ENCODE measurements around the gene MRPS10.
"Not testable (repeated sequence)": the region's sequence is repeated elsewhere in the genome, so short reads cannot be mapped to it uniquely, and the experiment has no call there.

Gene MRPS10

DNA sequence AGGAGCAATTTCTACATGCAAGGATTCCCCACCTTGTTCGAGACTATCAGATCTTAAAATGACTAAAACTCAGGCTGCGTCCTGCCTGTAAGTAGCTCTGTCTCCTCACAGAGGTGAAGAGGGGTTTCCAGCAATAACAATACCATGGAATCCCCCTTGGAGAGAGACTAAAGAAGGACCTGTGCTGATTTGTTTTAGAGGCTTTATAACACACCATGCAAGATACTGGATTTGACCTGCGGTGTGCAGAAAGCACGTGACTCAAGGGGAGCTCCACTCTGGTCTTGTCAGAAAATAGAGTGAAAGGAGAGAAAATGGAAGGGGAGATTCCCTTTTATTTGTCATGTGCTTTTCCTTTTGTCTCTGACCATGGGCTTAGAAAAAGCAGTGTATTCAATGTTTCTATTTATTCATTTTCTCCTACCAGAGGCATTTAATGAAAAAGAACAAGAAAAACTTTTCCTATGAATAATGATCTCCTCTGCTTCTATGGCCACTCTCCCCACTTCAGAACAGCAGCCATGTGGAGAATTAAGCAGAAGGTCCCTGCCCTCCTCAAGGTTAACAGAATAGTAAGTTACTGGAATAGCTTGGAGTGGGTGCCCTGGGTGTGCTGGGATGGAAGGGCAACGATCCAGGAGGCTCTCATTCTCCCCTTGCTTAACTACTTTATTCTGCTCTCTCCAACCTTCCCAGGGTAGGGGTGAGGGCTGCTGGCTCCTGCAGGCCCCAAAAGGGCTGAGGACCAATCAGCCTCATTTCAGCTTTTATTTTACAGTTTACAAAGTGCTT lies 19.2 kb upstream of the MRPS10 start:
- no peak for DNase-seq

DNA sequence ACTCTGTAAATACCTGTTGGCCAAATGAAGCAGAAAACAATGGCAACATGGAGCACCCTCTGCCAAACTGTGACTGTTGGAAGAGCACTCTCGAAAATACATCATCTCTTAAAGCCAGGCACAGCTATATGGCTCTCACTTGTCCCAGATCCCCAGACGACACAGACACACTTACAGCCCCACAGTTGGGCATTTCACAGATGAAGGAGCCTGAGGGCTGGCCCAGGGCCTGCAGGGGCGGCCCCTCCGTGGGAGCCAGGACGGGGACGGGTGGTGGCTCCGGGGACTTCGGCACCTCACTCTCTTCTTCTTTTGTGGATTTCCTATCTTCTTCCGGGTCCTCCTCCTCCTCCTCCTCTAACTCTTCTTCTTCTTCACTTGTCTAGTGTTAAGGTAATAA lies 18.4 kb upstream of the MRPS10 start:
- DNase-seq = no peak

DNA sequence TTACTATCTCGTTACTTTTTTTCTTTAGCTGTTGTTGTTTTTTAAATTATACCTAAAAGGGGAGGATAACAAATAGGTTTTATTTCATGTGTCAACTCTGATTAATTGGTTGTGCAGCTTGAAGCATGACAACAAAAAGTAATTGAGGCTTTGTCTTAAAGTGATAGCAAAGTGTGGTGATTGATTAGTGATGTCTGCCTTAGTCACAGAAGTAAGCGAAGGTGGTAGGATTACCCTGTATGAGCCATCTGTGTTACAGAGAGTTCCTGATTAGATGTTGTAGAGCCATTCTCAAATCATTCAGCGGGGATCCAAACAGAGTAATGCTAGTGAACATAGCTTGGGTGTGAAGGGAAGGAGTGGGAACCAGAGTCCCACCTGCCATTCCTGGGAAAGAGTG lies 14.4 kb upstream of the MRPS10 start:
- no peak for DNase-seq

DNA sequence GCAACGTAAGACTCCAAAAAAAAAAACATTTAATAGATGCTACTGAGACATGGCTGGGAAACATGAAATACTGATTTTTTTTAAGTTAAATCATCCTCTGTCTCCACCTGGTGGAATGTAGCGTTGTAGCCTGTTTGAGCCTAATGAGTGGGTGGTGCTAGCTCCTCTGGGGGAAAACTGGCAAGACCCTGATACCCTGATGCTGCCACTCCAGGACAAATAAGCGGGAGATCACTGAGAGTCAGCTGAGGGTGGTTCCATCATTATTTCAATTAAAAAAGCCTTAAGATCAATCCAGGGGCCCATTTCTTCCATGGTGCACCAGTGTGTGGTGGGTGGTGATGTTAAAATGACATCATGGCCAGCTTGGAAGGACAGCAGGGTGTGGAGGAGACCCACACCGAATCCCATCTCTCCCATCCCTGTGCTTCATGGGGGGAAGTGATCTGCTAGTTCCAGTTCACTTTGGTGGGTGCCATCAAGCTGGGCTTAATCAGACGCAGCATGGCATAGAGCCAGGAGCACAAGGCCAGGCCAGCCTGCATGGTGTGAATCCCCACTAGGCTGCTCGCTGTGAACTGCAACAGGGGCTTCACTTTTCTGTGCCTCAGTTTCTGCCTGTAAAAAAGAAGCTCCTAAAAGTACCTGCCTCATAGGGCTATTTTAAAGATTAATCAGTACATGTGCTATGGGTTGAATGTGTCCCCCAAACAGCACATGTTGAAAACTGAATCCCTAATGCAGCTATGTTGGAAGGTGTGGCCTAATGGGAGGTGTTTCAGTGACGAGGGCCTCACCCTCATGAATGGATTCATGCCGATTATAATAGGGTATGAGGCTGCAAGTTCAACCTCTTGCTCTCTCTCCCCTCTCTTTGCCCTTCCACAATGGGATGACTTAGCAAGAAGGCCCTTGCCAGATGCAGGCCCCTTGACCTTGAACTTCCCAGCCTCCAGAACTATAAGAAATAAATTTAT lies 13.0 kb upstream of the MRPS10 start:
- no peak for DNase-seq

DNA sequence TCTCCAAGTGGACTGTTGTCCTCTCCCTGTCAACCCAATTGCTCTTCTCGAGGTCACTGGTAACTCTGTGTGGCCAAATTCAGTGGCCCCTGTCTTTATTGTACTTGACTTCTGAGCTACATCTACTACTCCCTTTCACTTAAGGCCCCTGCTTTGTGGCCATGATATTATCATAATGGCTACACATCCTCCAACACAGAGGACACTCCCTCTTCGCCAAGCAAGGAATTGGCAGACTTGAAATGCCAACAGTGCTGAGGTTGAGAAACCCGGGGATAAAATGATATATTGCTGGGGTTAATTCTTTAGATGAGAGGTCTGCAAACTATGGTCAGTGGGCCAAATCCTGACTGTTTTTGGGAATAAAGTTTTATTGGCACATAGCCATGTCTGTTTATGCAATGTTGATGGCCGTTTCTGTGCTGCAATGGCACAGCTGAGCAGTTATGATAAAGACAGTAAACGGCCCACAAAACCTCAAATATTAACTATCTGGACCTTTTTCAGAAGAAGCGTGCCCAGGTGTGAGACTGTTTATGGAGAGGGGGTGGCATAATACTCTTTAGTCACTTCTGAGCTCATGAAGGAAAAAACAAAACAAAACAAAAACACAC lies 12.0 kb upstream of the MRPS10 start:
- no peak for DNase-seq

DNA sequence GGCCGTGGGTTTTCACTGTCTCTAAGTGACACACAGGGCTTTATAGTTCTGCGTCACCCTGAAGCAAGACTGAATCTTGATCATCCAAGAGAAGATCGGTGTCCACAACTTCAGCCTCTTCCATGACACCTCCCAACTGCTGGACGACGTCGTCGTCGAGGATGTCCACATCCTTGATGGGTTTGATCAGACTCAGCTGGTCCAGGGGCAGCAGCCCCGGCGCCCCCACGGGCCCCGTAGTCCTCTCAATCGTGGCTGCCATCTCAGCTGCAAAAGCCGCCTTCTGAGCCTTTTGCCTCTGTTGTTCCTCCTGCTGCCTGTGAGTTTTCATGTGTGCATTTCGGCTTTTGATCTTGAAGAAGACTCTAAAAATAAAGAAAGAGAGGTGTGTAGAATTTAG lies 10.6 kb upstream of the MRPS10 start:
- DNase-seq = no peak

DNA sequence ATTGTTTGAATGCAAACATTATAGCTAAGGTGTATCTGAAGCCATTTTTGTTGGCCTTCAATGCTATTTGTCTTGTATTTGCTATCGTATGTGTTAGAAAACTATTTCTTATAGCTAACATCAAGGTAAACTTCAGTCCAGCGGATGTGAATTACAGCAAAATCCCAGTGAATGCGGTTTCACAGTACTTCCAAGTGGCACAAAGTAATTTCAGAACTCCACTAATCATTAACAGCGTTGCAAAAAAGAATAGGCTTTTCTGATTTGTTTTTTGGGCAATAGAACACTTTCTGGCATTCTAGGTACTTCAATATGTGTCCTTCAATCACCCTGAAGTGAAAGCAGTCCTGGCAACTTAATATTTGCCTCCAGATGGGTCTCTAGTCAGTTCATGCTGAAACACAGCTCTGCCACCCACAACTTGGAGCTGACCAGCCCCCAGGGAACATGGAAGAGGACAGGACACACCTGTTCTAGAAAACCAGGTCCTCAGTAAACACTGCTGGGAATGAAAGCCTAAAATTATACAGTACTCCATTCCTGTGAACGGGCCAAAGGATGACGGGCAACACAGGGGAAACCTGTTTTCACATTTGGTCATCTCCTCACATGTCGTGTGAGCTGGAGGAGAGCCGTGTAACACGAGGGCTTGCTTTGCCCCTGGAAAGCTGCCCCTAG lies 9.7 kb upstream of the MRPS10 start:
- no peak for DNase-seq

DNA sequence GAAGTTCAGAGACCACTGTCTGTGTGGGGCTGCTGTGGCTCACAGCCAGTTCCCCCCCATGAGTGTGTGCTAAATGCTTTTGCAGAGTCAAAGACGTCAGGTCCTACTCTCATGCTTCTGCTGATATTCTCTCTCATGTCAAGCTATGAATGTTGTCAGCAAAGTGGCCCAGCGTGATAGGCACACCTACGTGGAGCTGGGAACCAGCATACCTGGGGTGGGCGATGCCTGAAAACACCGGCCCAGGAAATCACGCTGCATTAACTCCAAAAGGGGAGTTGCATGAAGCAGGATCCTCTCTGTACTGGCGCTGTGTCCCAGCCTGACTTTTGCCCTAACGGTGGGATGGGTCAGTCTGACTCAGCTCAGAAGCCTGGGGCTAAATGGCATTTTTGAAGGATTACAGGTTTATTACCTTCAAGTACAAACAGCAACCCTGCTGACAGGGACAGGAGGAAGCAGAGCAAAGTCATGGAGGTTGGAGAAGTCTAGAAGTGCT lies 9.0 kb upstream of the MRPS10 start:
- DNase-seq = no peak

DNA sequence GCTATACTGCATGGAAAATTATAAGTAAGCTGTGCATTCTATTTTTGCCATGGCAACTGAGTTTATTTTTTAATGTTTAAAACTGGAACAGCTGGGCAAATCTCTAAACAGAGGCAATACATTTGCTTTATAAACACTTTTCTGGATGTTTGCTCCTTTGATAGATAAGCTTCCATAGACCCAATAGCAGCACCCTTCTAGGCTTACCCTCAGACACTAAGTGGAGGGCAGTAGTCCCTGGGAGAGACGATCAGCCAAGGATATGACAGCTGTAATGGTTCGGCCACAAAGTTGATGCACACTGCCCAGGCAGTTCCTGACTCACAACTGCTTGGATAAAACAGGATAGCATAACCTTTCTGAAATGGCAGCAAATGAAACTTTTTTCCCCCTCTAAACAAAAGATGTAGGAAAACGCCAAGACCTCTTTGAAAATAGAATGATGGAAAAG lies 8.5 kb upstream of the MRPS10 start:
- DNase-seq = no peak

DNA sequence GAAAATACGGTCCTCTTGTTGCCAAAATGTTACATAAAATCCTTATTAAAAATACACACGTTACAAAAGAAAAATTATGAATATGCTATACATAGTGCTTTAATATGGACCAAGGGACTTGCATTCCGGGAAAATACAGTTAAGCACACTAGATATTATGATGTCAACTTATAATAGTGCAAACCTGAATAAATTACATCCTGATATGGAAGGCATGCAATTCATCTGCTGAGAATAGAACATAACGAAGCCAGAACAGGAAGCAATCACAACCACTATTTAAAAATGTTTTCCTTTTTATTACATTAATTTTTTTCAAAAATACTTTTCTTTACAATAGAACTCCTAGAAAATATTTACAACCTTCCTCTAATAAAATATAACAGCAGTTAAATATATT lies 7.8 kb upstream of the MRPS10 start:
- DNase-seq = no peak

DNA sequence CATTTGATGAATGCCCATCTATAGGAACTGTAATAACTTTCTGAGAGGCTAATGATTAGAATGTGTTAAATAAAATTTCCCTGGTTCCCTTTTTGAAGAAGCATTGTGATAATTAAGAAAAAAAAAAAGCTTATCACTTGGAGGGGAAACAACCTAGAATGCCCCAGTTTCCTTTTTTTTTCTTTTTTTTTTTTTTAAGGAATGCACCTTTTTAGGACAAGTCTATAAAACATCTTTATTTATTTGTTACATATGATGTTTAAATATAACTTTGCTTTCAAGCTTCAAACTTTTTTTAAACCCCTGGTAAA lies 7.3 kb upstream of the MRPS10 start:
- DNase-seq = no peak

DNA sequence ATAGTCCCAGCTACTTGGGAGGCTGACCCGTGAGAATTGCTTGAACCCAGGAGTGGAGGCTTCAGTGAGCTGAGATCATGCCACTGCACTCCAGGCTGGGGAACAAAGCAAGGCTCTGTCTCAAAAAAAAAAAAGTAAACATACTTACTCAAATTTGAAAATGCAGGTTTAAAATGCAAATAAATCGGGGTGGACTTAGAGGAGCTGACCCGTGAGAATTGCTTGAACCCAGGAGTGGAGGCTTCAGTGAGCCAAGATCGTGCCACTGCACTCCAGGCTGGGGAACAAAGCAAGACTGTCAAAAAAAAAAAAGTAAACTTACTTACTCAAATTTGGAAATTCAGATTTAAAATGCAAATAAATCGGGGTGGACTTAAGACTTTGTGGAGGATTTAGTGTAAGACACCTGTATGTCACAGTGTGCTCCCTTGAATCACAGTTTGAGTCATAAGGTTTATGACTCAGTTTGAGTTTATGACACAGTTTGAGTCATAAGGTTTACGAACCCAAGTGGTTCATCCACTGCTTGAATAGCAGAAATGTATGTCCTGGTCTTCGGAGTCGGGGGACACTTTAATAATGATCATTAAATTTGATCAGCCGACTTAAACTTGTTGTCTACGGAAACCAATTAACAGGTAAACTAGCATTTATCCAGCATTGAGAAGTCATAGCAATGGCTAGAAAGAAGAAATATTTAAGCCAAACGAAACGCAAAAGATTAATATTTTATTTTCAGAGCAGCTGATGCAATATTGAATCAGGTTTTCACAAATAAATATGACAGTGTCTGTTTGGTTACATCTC lies 6.8 kb upstream of the MRPS10 start:
- DNase-seq = no peak

DNA sequence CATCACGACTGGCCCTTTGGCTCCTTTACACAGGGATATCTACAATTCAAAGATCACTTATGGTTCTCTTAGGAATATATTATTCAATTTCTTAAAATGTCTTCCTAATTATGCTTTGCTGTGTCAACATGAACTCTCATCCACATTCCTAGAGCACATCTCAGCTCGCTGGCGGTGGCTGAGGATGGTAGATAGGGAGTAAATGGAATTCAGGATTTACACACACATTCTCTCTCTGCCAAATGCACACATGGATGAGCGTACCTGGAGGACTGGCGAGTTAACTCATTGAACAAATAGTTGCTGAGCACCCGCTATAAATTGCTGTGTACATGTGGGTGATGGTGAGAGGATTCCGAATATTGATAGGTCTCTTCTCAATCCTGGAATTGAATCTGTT lies 4.8 kb upstream of the MRPS10 start:
- no peak for DNase-seq

DNA sequence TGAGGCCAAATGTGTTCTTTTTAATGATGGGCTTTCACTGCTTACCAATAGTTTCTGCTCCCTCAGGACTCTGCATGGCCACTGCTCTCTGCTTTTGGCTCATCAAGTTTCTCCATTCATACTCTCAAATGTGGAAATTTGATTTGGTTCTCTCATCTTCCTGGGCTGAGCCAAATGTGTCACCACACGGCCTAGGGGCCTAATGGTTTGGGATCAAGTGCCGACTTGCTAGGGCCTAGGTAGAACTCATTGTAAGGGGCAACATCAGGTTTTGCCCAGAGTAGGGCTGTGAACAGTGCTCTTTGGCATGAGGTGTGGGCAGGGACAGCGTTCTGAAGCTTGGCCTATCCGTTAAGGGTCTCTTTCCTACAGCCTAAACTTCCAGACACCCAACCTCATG lies 3.9 kb upstream of the MRPS10 start:
- no peak for DNase-seq

DNA sequence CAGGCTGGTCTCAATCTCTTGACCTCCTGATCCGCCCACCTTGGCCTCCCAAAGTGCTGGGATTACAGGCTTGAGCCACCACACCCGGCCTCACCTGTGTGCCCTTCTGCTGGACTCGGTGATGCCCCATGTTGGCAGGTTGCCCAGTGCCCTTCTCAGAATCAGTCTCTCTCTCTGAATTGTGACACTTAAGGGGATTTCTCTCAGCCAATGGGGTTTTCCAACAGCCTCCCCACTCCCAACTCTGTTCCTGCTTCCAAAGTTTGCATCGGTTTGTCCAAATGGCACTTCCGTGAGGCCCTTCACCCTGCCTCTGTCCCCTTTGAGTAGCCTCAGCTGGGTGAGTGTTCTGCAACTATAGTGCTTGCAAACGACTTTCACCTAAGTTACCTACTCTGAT lies 3.1 kb upstream of the MRPS10 start:
- no peak for DNase-seq

DNA sequence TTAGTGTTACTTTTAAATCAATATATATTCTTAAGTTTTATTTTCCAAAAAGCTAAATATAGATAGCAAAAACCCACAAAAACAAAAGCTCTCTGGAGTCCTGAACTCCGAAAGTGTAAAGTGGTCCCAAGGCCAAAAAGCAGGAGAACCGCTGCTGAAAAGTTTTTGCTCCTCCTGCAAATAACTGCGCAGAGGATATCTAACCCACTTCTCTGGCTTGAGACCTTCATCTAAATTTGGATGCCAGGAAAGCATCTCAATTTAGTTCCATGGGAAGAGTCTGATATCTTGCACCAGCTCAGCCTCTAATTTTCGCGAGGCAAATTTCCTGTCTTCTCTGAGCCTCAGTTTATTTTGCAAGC lies 523 bp downstream of the MRPS10 start:
- DNase-seq = no peak

DNA sequence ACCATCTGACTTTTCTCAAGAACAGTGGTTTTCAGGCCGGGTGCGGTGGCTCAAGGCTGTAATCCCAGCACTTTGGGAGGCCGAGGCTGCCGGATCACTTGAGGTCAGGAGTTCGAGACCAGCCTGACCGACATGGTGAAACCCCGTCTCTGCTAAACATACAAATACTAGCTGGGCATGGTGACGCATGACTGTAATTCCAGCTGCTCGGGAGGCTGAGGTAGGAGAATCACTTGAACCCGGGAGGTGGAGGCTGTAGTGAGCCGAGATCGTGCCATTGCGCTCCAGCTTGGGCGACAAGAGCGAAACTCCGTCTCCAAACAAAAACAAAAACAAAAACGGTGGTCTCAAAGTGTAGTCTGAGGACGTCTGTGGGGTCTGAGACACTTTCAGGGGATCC lies 1.2 kb downstream of the MRPS10 start:
- DNase-seq = not testable (repeated sequence)

DNA sequence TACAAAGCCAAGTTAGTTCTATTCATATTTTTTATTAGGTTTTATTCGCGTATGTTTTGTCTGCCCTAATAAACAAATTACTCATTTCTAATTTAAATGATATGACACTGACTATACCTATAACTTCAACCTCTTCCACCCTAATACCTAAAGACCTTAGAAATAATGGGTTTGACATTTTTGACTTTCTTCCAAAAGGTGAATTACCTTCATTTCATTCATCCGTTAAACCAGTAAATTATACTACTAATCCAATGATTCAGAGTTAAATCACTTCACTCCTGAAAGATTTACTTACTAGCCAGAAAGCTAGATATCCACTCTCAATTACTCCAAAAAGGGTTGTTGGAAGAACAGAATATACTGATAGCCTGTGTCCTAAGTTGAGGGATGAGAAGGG lies 5.2 kb downstream of the MRPS10 start:
- DNase-seq = no peak

DNA sequence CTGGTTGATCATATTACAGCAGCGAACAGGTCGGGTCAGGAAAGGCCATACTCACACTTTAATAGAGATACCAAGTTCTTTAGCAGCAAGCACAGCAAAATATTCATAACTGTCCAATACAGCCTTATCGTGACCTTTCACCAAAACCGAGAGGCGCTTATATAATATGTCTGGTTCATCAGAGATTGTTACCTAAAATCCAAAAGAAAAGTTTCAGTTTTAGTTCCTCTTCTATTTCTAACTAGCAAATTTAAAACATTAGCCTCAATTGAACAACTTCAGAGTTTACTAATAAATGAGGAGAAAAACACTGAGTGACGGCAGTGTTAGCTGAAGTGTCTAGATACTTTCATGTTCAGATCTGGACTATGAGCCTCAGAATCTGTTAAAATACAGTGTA lies 5.9 kb downstream of the MRPS10 start:
- no peak for DNase-seq

DNA sequence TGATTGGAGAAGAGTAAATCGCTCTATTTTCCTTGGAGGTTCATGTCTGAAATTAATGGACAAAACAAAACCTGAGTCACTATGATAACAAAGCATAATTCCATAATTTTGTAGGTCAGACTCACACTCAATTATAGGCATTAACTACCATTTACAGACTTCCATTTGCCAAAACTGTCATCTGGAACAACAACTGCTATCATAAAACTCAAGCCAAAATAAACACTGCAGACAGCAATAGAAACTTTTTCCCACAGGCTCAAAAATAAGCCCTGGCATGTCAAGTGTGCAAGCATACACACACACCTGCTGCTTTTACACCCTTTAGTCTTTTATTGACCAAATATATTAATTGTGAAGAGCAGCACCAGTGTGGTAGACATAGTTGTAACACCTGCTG lies 7.1 kb downstream of the MRPS10 start:
- DNase-seq = no peak

DNA sequence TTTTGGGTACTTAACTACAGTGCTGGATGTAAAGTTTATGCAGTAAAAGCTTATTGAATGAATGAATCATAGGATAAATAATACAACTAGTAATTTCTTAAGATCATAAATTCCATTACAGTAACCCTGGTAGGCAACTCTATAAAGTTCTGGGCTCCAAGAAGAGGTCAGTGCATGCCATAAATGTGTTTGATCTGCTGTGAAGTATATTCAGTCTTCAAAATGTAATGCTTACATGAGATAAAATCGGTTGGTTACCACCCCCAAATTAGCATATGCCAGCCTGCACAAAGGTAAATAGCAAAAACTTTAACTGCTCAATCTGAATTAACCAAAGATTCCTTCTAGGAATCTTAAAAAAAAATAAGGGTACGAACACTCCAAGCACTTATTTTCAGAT lies 10.1 kb downstream of the MRPS10 start:
- not testable (repeated sequence) for DNase-seq

DNA sequence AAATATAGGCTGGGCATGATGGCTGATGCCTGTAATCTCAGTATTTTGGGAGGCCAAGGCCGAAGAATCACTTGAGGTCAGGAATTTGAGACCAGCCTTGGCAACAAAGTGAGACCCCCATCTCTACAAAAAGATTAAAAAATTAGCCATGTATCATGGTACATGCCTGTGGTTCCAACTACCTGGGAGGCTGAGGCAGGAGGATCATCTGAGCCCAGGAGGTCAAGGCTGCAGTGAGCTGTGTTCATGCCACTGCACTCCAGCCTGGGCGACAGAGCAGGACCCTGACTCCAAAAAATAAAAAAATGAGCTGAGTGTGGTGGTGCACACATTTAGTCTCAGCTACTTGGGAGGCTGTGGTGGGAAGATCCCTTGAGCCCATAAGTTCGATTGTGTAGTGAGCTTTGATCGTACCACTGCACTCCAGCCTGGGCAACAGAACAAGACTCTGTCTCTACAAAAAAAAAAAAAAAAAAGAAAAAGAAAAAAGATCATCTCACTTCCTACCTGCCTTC lies 12.8 kb downstream of the MRPS10 start:
- no peak for DNase-seq
